GM18499 (cell line): ENCODE measurements around the gene TMEM252.

ENCODE experiments used
- ATAC-seq: cut with Tn5 transposase; IDR thresholded peaks from one replicate; pipeline ENCODE4 v1.9.1; 2021; ENCODE audit warnings: moderate number of reproducible peaks; ENCODE audit not compliant: insufficient read depth, unreplicated experiment

The TMEM252 gene

GRCh38 chr9:68540712-68541535, at the start of gene TMEM252:
Gene TMEM252 (minus strand): TSS chr9:68540883. CDS start chr9:68540814, 69 bp downstream.
- no peak for ATAC-seq

GRCh38 chr9:68585034-68585761, 44.5 kb upstream of the TMEM252 start:
- no peak for ATAC-seq

GRCh38 chr9:68584189-68585033, 43.7 kb upstream of the TMEM252 start:
- peak; percentile 65 for ATAC-seq

- no peak for ATAC-seq
Observed at GRCh38 chr9:68581696-68582095, 41.0 kb upstream of the TMEM252 start.

- no peak for ATAC-seq
Observed at GRCh38 chr9:68577774-68578591, 37.3 kb upstream of the TMEM252 start.

- no peak for ATAC-seq
Observed at GRCh38 chr9:68575817-68576216, 35.1 kb upstream of the TMEM252 start.

- ATAC-seq, result no peak
Observed at GRCh38 chr9:68574150-68574549, 33.5 kb upstream of the TMEM252 start.

GRCh38 chr9:68567565-68567964, 26.9 kb upstream of the TMEM252 start:
- ATAC-seq, result no peak

GRCh38 chr9:68562461-68562860, 21.8 kb upstream of the TMEM252 start:
- no peak for ATAC-seq

GRCh38 chr9:68560071-68560844, 19.6 kb upstream of the TMEM252 start:
- no peak for ATAC-seq

GRCh38 chr9:68558545-68558944, 17.9 kb upstream of the TMEM252 start:
- ATAC-seq, result no peak

GRCh38 chr9:68555437-68556150, 14.9 kb upstream of the TMEM252 start:
- ATAC-seq, result no peak

GRCh38 chr9:68552700-68553476, 12.2 kb upstream of the TMEM252 start:
- ATAC-seq, result no peak

- ATAC-seq, result no peak
Observed at GRCh38 chr9:68551191-68551590, 10.5 kb upstream of the TMEM252 start.

- ATAC-seq, result no peak
Observed at GRCh38 chr9:68548241-68548640, 7.6 kb upstream of the TMEM252 start.

GRCh38 chr9:68547417-68547816, 6.7 kb upstream of the TMEM252 start:
- no peak for ATAC-seq

GRCh38 chr9:68546596-68547390, 6.1 kb upstream of the TMEM252 start:
- ATAC-seq, result peak; percentile 65
